H1 (cell line): Measurements from ENCODE around the gene ARID4B. TPM values are rescaled to one million over a fixed set of nuclear protein-coding genes. Genes with fewer than 3 reads are reported as not detected.

ENCODE experiments used
- CTCF ChIA-PET: fragments of 300-600 bp; sonication (Branson Sonifier 250); formaldehyde crosslinking; loops from one replicate; lab custom pipeline; 2021; ENCODE audit not compliant: partially characterized antibody; lab: Charles Lee
- POLR2A ChIA-PET: fragments of 300-600 bp; sonication (Branson Sonifier 250); formaldehyde crosslinking; loops from one replicate; lab custom pipeline; 2021; ENCODE audit warnings: inconsistent platforms; ENCODE audit not compliant: partially characterized antibody; lab: Charles Lee
- DNase-seq, 2 experiments: peaks; one replicate each; pipeline versions ENCODE4 v3.0.0 to v3.0.0-alpha.2; 2010 to 2022; ENCODE audit warnings: low spot score in 2 of 2, low read depth in 1 of 2, mixed read lengths in 1 of 2
- FAIRE-seq: peaks from 2 replicates; lab custom pipeline; 2011; peaks lifted over from hg19 to GRCh38; lab: Jason Lieb, UNC
- H2AFZ ChIP-seq: 2 replicates; pipeline ENCODE4 v1.8.1; 2012; ENCODE audit warnings: low read length, inconsistent platforms
- H2AK5ac ChIP-seq: 2 replicates; pipeline ENCODE4 v1.6.1; 2013; ENCODE audit warnings: low read depth, low read length
- H2BK120ac ChIP-seq: replicated peaks from 2 replicates; pipeline ENCODE3; 2013; ENCODE audit warnings: low read depth, low read length, inconsistent platforms
- H2BK12ac ChIP-seq: 2 replicates; pipeline ENCODE4 v1.6.1; 2013; ENCODE audit warnings: low read depth, low read length
- H2BK15ac ChIP-seq: 2 replicates; pipeline ENCODE4 v1.6.1; 2013; ENCODE audit warnings: low read length
- H2BK20ac ChIP-seq: 2 replicates; pipeline ENCODE4 v1.6.1; 2013; ENCODE audit warnings: low read length
- H2BK5ac ChIP-seq: 2 replicates; pipeline ENCODE4 v1.6.1; 2013; ENCODE audit warnings: low read depth, low read length
- H3K14ac ChIP-seq: 2 replicates; pipeline ENCODE4 v1.6.1; 2013; ENCODE audit warnings: inconsistent platforms; ENCODE audit not compliant: insufficient read length
- H3K18ac ChIP-seq: 2 replicates; pipeline ENCODE4 v1.6.1; 2013; ENCODE audit warnings: low read length; ENCODE audit errors: extremely low read depth
- H3K23ac ChIP-seq: 2 replicates; pipeline ENCODE4 v1.6.1; 2013; ENCODE audit warnings: inconsistent platforms; ENCODE audit not compliant: insufficient read length
- H3K23me2 ChIP-seq: 2 replicates; pipeline ENCODE4 v1.6.1; 2013; ENCODE audit warnings: low read depth, low read length
- H3K27ac ChIP-seq: 2 replicates; pipeline ENCODE4 v1.6.1; 2011; ENCODE audit warnings: low read depth, low read length, inconsistent platforms
- H3K27me3 ChIP-seq, 4 experiments: replicated peaks in 1 of 4; 1 replicate in 1 of 4; 2 replicates in 3 of 4; pipeline versions ENCODE4 v1.6.1 to v1.8.1; 2011 to 2013; ENCODE audit warnings: low read length in 3 of 4, mild to moderate bottlenecking in 3 of 4, inconsistent platforms in 2 of 4, mixed read lengths in 2 of 4, moderate library complexity in 1 of 4; ENCODE audit not compliant: control insufficient read depth in 3 of 4, insufficient read depth in 3 of 4; ENCODE audit errors: extremely low read depth in 1 of 4
- H3K36me3 ChIP-seq, 4 experiments: 2 replicates each; pipeline versions ENCODE4 v1.6.1 to v1.8.1; 2011 to 2013; ENCODE audit warnings: mild to moderate bottlenecking in 4 of 4, low read length in 3 of 4, moderate library complexity in 2 of 4, control low read depth in 1 of 4, inconsistent platforms in 1 of 4; ENCODE audit not compliant: insufficient read depth in 4 of 4, control insufficient read depth in 2 of 4
- H3K4ac ChIP-seq: replicated peaks from 2 replicates; pipeline ENCODE3; 2013; ENCODE audit warnings: low read length, low read depth, mixed read lengths, inconsistent platforms; ENCODE audit not compliant: insufficient read length
- H3K4me1 ChIP-seq, 4 experiments: replicated peaks in 1 of 4; 1 replicate in 1 of 4; 2 replicates in 3 of 4; pipeline versions ENCODE4 v1.6.1 to v1.8.1; 2011 to 2013; ENCODE audit warnings: low read length in 3 of 4, inconsistent platforms in 2 of 4, mixed read lengths in 1 of 4; ENCODE audit not compliant: insufficient read depth in 4 of 4, control insufficient read depth in 3 of 4
- H3K4me2 ChIP-seq, 2 experiments: 2 replicates each; pipeline versions ENCODE4 v1.6.1 to v1.8.1; 2011 to 2013; ENCODE audit warnings: low read depth in 2 of 2, low read length in 2 of 2, control low read depth in 1 of 2, inconsistent platforms in 1 of 2, mild to moderate bottlenecking in 1 of 2; ENCODE audit not compliant: insufficient read depth in 1 of 2
- H3K4me3 ChIP-seq, 4 experiments: fragments of 200-600, 300-600 bp in 1 of 4; sonication (generic), shearing (Covaris generic), sonication (Bioruptor Twin) in 1 of 4; 2 replicates each; pipeline versions ENCODE4 v1.5.1 to v1.8.1; 2011 to 2016; ENCODE audit warnings: low read length in 4 of 4, low read depth in 3 of 4, control low read depth in 2 of 4, inconsistent platforms in 2 of 4, mild to moderate bottlenecking in 2 of 4, mixed read lengths in 1 of 4, moderate library complexity in 1 of 4; ENCODE audit not compliant: insufficient read depth in 2 of 4; ENCODE audit errors: extremely low read depth in 1 of 4
- H3K56ac ChIP-seq: replicated peaks from 2 replicates; pipeline ENCODE3; 2013; ENCODE audit warnings: low read depth, mild to moderate bottlenecking, mixed read lengths, low read length, inconsistent platforms; ENCODE audit not compliant: insufficient read length
- H3K79me1 ChIP-seq: 2 replicates; pipeline ENCODE4 v1.6.1; 2013; ENCODE audit warnings: low read depth, low read length, control low read depth
- H3K79me2 ChIP-seq, 2 experiments: 2 replicates each; pipeline versions ENCODE4 v1.6.1 to v1.8.1; 2012 to 2013; ENCODE audit warnings: low read length in 2 of 2, mild to moderate bottlenecking in 2 of 2, inconsistent platforms in 1 of 2; ENCODE audit not compliant: insufficient read depth in 2 of 2, control insufficient read depth in 1 of 2
- H3K9ac ChIP-seq, 4 experiments: replicated peaks in 1 of 4; 1 replicate in 1 of 4; 2 replicates in 3 of 4; pipeline versions ENCODE4 v1.6.1 to v1.8.1; 2011 to 2013; ENCODE audit warnings: low read depth in 3 of 4, low read length in 3 of 4, control low read depth in 2 of 4, mild to moderate bottlenecking in 2 of 4, moderate library complexity in 2 of 4, inconsistent platforms in 1 of 4; ENCODE audit errors: extremely low read depth in 1 of 4
- H3K9me3 ChIP-seq, 2 experiments: 2 replicates each; pipeline versions ENCODE4 v1.6.1 to v1.8.1; 2012 to 2013; ENCODE audit warnings: mild to moderate bottlenecking in 2 of 2, moderate library complexity in 2 of 2, control low read depth in 1 of 2, inconsistent platforms in 1 of 2, low read depth in 1 of 2, low read length in 1 of 2, mixed read lengths in 1 of 2; ENCODE audit not compliant: insufficient read depth in 2 of 2
- H4K20me1 ChIP-seq, 2 experiments: replicated peaks in 1 of 2; 2 replicates each; pipeline versions ENCODE3 to v1.8.1; 2011 to 2013; ENCODE audit warnings: inconsistent platforms in 2 of 2, low read length in 2 of 2, mild to moderate bottlenecking in 1 of 2; ENCODE audit not compliant: insufficient read depth in 2 of 2, control insufficient read depth in 1 of 2
- H4K5ac ChIP-seq: 2 replicates; pipeline ENCODE4 v1.6.1; 2013; ENCODE audit warnings: low read length, low read depth, mixed read lengths, inconsistent platforms; ENCODE audit not compliant: insufficient read length
- H4K8ac ChIP-seq: 2 replicates; pipeline ENCODE4 v1.8.0; 2013; ENCODE audit warnings: mild to moderate bottlenecking, moderate library complexity, low read length, inconsistent platforms; ENCODE audit not compliant: insufficient read depth; ENCODE audit errors: extremely low read depth
- H4K91ac ChIP-seq: replicated peaks from 2 replicates; pipeline ENCODE3; 2013; ENCODE audit warnings: low read length, mixed read lengths, inconsistent platforms; ENCODE audit not compliant: insufficient read length
- BACH1 ChIP-seq: IDR thresholded peaks from 2 replicates; pipeline ENCODE4 v1.6.1; 2012; ENCODE audit warnings: low read length, improper control_type of control experiment
- BCL11A ChIP-seq, 2 experiments: IDR thresholded peaks; one replicate each; pipeline ENCODE4 v1.6.1; 2011; ENCODE audit warnings: low read depth in 2 of 2, low read length in 2 of 2, mild to moderate bottlenecking in 2 of 2
- CHD2 ChIP-seq: IDR thresholded peaks from 2 replicates; pipeline ENCODE4 v1.6.1; 2012; ENCODE audit warnings: low read length, improper control_type of control experiment
- EP300 ChIP-seq, 2 experiments: IDR thresholded peaks; 1 replicate in 1 of 2; 2 replicates in 1 of 2; pipeline ENCODE4 v1.6.1; 2011 to 2012; ENCODE audit warnings: low read depth in 2 of 2, low read length in 2 of 2, mild to moderate bottlenecking in 2 of 2, borderline replicate concordance in 1 of 2, inconsistent platforms in 1 of 2, moderate library complexity in 1 of 2
- EZH2 ChIP-seq: fragments of 200-600 bp; sonication (generic); IDR thresholded peaks from 2 replicates; pipeline ENCODE4 v1.7.1; 2012; ENCODE audit warnings: low read depth, mild to moderate bottlenecking, moderate library complexity, low read length, inconsistent platforms; ENCODE audit not compliant: severe bottlenecking
- FOSL1 ChIP-seq: IDR thresholded peaks from 2 replicates; pipeline ENCODE4 v1.6.1; 2011; ENCODE audit warnings: mild to moderate bottlenecking, low read depth, low read length, moderate library complexity; ENCODE audit not compliant: insufficient read depth
- GABPA ChIP-seq: IDR thresholded peaks from 2 replicates; pipeline ENCODE4 v1.6.1; 2011; ENCODE audit warnings: mild to moderate bottlenecking, low read length, moderate library complexity, borderline replicate concordance; ENCODE audit not compliant: insufficient read depth
- KDM1A ChIP-seq: fragments of 200-600, 300-600 bp; sonication (generic); IDR thresholded peaks from 2 replicates; pipeline ENCODE4 v1.7.1; 2016; ENCODE audit warnings: mild to moderate bottlenecking, low read length, borderline replicate concordance
- POU5F1 ChIP-seq: IDR thresholded peaks from 2 replicates; pipeline ENCODE4 v1.6.1; 2011; ENCODE audit warnings: low read depth, mild to moderate bottlenecking, low read length, moderate library complexity
- RXRA ChIP-seq: IDR thresholded peaks from 2 replicates; pipeline ENCODE4 v1.6.1; 2011; ENCODE audit warnings: low read depth, mild to moderate bottlenecking, low read length, moderate library complexity; ENCODE audit not compliant: insufficient read depth
- SP1 ChIP-seq: IDR thresholded peaks from 2 replicates; pipeline ENCODE4 v1.6.1; 2011; ENCODE audit warnings: low read depth, low read length
- SP2 ChIP-seq: IDR thresholded peaks from 2 replicates; pipeline ENCODE4 v1.6.1; 2012; ENCODE audit warnings: mild to moderate bottlenecking, low read length, inconsistent platforms
- TAF1 ChIP-seq: IDR thresholded peaks from 2 replicates; pipeline ENCODE4 v1.6.1; 2011; ENCODE audit warnings: mild to moderate bottlenecking, low read depth, low read length
- ZNF274 ChIP-seq: IDR thresholded peaks from 2 replicates; pipeline ENCODE4 v1.7.0; 2012; ENCODE audit warnings: low read length, borderline replicate concordance; ENCODE audit errors: extremely low read depth
- WGBS, 2 experiments: shearing (Covaris generic) in 1 of 2; methylation state at CpG; one replicate each; pipeline versions ENCODE4 v1.1.6 to v1.1.7; 2013 to 2015; ENCODE audit warnings: low lambda C conversion rate in 2 of 2, mixed read lengths in 2 of 2, inconsistent platforms in 1 of 2, low coverage in 1 of 2, missing lambda C conversion rate in 1 of 2; ENCODE audit not compliant: insufficient replicate concordance in 2 of 2, insufficient coverage in 1 of 2, insufficient read length in 1 of 2; ENCODE audit errors: extremely low coverage in 1 of 2, missing lambda C conversion rate in 1 of 2; 5-methylcytosine and 5-hydroxymethylcytosine counted together
- polyA plus RNA-seq, 7 experiments: library from polyadenylated mRNA; depleted of rRNA in 3 of 7; stranded (reverse) in 5 of 7; unstranded in 2 of 7; fragments of >200 nt in 5 of 7; fragments of 200-250 nt in 2 of 7; gene quantifications; 1 replicate in 5 of 7; 2 replicates in 1 of 7; 4 replicates in 1 of 7; pipeline versions ENCODE4 v1.2.1 to v1.2.3, GENCODE V29; 2011 to 2013; ENCODE audit warnings: missing spikeins in 2 of 7, mixed read lengths in 2 of 7
- total RNA-seq: library from RNA; stranded (reverse); fragmentation: NEBNext Ultra II Directional; extraction: Animal tissue kit (Norgen Biotek cat#: 25700); gene quantifications from 2 replicates; pipeline ENCODE4 v1.2.1, GENCODE V29; 2021

The ARID4B gene
- total and polyA plus RNA-seq, 2 of the 8 experiments (the other 6 are each of a cell fraction or from before 2014, with no cell fraction given), result 5.1 to 28.8 TPM

DNA sequence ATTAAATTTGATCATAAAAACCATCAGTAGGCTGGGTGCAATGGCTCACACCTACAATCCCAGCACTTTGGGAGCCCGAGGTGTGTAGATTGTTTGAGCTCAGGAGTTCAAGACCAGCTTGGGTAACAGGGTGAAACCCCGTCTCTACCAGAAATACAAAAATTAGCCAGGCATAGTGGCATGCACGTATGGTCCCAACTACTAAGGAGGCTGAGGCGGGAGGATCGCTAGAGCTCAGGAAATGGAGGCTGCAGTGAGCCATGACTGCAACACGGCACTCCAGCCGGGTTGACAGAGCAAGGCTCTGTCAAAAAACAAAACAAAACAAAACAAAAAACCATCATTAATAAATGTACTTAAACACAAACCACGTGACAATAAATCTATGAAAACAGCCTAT, 61.0 kb downstream of the ARID4B start:
- H2AFZ ChIP-seq, result no peak overlapping the region
- DNase-seq, result no peak
- H3K36me3 ChIP-seq, result no peaks in the 10 kb centered on the region
- H2BK5ac ChIP-seq, result no peak overlapping the region
- no peak overlapping the region for H2BK12ac ChIP-seq
- H3K79me2 ChIP-seq, result peaks cover 12 to 96% of the 10 kb centered on the region in 2 experiments
- H3K79me1 ChIP-seq, result 0 out of 2 replicates have a peak, but pooled peaks cover 4% of the 10 kb centered on the region
- peaks cover 6 to 7% of the 10 kb centered on the region in 2 experiments for H4K20me1 ChIP-seq
- no peak overlapping the region for H4K5ac ChIP-seq
- no peaks in the 10 kb centered on the region for H3K27me3 ChIP-seq
- no peak overlapping the region for H4K91ac ChIP-seq
- H3K4me1 ChIP-seq, result peaks cover 0 to 2% (median 0%) of the 10 kb centered on the region in 4 experiments; a peak in 2 of 7 replicates
- no peak overlapping the region for H3K4me2 ChIP-seq
- no peak overlapping the region for H3K23ac ChIP-seq
- H3K9me3 ChIP-seq, result no peaks in the 10 kb centered on the region
- no peak overlapping the region for H3K27ac ChIP-seq
- H3K14ac ChIP-seq, result no peak overlapping the region
- no peak overlapping the region for H4K8ac ChIP-seq
- no peak overlapping the region for H3K18ac ChIP-seq
- no peak overlapping the region for H3K4ac ChIP-seq
- no peak overlapping the region for H3K56ac ChIP-seq
- H2BK15ac ChIP-seq, result no peak overlapping the region
- ChIA-PET POLR2A (no interaction called here), CTCF (interaction anchor here (1.6 kb wide), 1 partner anchor 9 kb away, joined by 5 read pairs; no protein-coding TSS in a partner anchor)
- 90% methylated on average over 8 of the region's 8 CpGs; no CpG with 5 or more reads in 1 of the 2 experiments for WGBS, 2 experiments
- no peak for FAIRE-seq
- no peak overlapping the region for H2BK120ac ChIP-seq
- H2AK5ac ChIP-seq, result no peak overlapping the region
- no peak overlapping the region for H3K4me3 ChIP-seq
- H3K23me2 ChIP-seq, result no peaks in the 10 kb centered on the region
- H3K9ac ChIP-seq, result no peak overlapping the region
- H2BK20ac ChIP-seq, result no peak overlapping the region
- TF ChIP-seq BACH1 (no peak), CHD2 (no peak), BCL11A (IDR thresholded peaks at IDR 0.05; ENCODE audit: low read depth in 2 of 2, low read length in 2 of 2) (no peak), EP300 (IDR thresholded peaks at IDR 0.05; ENCODE audit: borderline replicate concordance in 1 of 2, low read depth in 2 of 2, low read length in 2 of 2) (no peak), TAF1 (no peak), EZH2 (no peak), SP1 (no peak), POU5F1 (no peak), SP2 (no peak), KDM1A (no peak), RXRA (no peak), ZNF274 (no peak), GABPA (no peak), FOSL1 (no peak)
